ENCODE measurements around the gene GPR15LG. TPM values are rescaled to one million over a fixed set of nuclear protein-coding genes. Genes with fewer than 3 reads are reported as not detected.
"Not testable (repeated sequence)": the region's sequence is repeated elsewhere in the genome, so short reads cannot be mapped to it uniquely, and the experiment has no call there.

Gene GPR15LG
- 98.0 TPM for total RNA-seq

GRCh38 chr10:84173501-84173929, at the start of gene GPR15LG:
Gene GPR15LG (plus strand): TSS chr10:84173801. CDS start chr10:84173852, 51 bp downstream.
- no peak for DNase-seq (ENCODE audit: extremely low spot score in 2 of 2)
- Histone ChIP-seq H3K36me3 (no peaks in the 10 kb centered on the region), H3K4me3 (peak within 1 kb of the TSS in 1 of 2 donors; percentile 27), H3K27me3 (no peaks in the 10 kb centered on the region), H3K9me3 (no peaks in the 10 kb centered on the region), H3K4me1 (peaks cover 24% of the 10 kb centered on the region), H3K27ac (peak within 1 kb of the TSS; percentile 48)
- intact Hi-C loops (cut with DNase I): no loop called here
- TF ChIP-seq POLR2AphosphoS5 (IDR thresholded peaks at IDR 0.05; ENCODE audit: insufficient read depth in 1 of 2, low read depth in 1 of 2) (peak in 1 of 2 donors; percentile 21), CTCF (IDR thresholded peaks at IDR 0.05) (no peak), POLR2A (IDR thresholded peaks at IDR 0.05) (no peak)

- H3K36me3 ChIP-seq; H3K27ac ChIP-seq; H3K4me1 ChIP-seq; intact Hi-C loops (cut with DNase I); H3K4me3 ChIP-seq; DNase-seq (ENCODE audit: extremely low spot score in 2 of 2); H3K27me3 ChIP-seq; H3K9me3 ChIP-seq: not testable (repeated sequence)
Measured at GRCh38 chr10:84125910-84126784, 47.5 kb upstream of the GPR15LG start.

GRCh38 chr10:84126785-84127167, 46.8 kb upstream of the GPR15LG start:
- no peak for TF ChIP-seq POLR2AphosphoS5 (IDR thresholded peaks at IDR 0.05; ENCODE audit: insufficient read depth in 1 of 2, low read depth in 1 of 2)
- no peak for TF ChIP-seq POLR2A (IDR thresholded peaks at IDR 0.05)
- TF ChIP-seq CTCF (IDR thresholded peaks at IDR 0.05): no peak
- Histone ChIP-seq H3K4me1 (no peaks in the 10 kb centered on the region), H3K27ac (no peak overlapping the region), H3K27me3 (no peaks in the 10 kb centered on the region), H3K4me3 (no peak overlapping the region), H3K9me3 (no peaks in the 10 kb centered on the region), H3K36me3 (no peaks in the 10 kb centered on the region)
- intact Hi-C loops (cut with DNase I): no loop called here
- no peak for DNase-seq (ENCODE audit: extremely low spot score in 2 of 2)

GRCh38 chr10:84135836-84136235, 37.8 kb upstream of the GPR15LG start:
- no peak overlapping the region for H3K27ac ChIP-seq
- peaks cover 12% of the 10 kb centered on the region for H3K4me1 ChIP-seq
- no peak overlapping the region for H3K4me3 ChIP-seq
- no peaks in the 10 kb centered on the region for H3K36me3 ChIP-seq
- TF ChIP-seq CTCF (IDR thresholded peaks at IDR 0.05) (no peak), POLR2A (IDR thresholded peaks at IDR 0.05) (no peak), POLR2AphosphoS5 (IDR thresholded peaks at IDR 0.05; ENCODE audit: insufficient read depth in 1 of 2, low read depth in 1 of 2) (no peak)
- H3K27me3 ChIP-seq: no peaks in the 10 kb centered on the region
- intact Hi-C loops (cut with DNase I): no loop called here
- DNase-seq (ENCODE audit: extremely low spot score in 2 of 2): no peak
- H3K9me3 ChIP-seq: no peaks in the 10 kb centered on the region

GRCh38 chr10:84137811-84138210, 35.8 kb upstream of the GPR15LG start:
- Histone ChIP-seq H3K27ac (no peak overlapping the region), H3K4me1 (peaks cover 22% of the 10 kb centered on the region), H3K9me3 (no peaks in the 10 kb centered on the region), H3K27me3 (no peaks in the 10 kb centered on the region), H3K4me3 (no peak overlapping the region), H3K36me3 (peaks cover 0 to 15% of the 10 kb centered on the region in 2 donors)
- TF ChIP-seq CTCF (IDR thresholded peaks at IDR 0.05): no peak
- TF ChIP-seq POLR2AphosphoS5 (IDR thresholded peaks at IDR 0.05; ENCODE audit: insufficient read depth in 1 of 2, low read depth in 1 of 2): no peak
- TF ChIP-seq POLR2A (IDR thresholded peaks at IDR 0.05): no peak
- intact Hi-C loops (cut with DNase I): no loop called here
- DNase-seq (ENCODE audit: extremely low spot score in 2 of 2): no peak
